GM12878 (cell line): ENCODE measurements around the gene FOXB2. TPM values are rescaled to one million over a fixed set of nuclear protein-coding genes. Genes with fewer than 3 reads are reported as not detected.

Experiments used
- ATAC-seq: fragments of 200-7000 bp; cut with Tn5 transposase; 3 replicates; pipeline ENCODE4 v1.9.1; 2020; ENCODE audit warnings: mild to moderate bottlenecking, moderate library complexity
- BruUV-seq: library from RNA; stranded (reverse); fragments of 400-500 nt; replicated peaks from 2 replicates; lab custom pipeline; 2021; lab: Mats Ljungman, UMichigan
- CTCF ChIA-PET: fragments of 300-600 bp; sonication (Branson Sonifier 250); formaldehyde crosslinking; extraction: SDS; loops from one replicate; lab custom pipeline; 2021; ENCODE audit warnings: inconsistent platforms; lab: Yijun Ruan, JAX
- POLR2A ChIA-PET: fragments of 350-600 bp; formaldehyde crosslinking; extraction: SDS; loops from one replicate; lab custom pipeline; 2021; ENCODE audit warnings: inconsistent platforms; lab: Charles Lee
- RAD21 ChIA-PET: fragments of 300-600 bp; sonication (Branson Sonifier 250); formaldehyde crosslinking; loops from one replicate; lab custom pipeline; 2023; ENCODE audit warnings: antibody characterized with exemption; ENCODE audit not compliant: unreplicated experiment; lab: Charles Lee
- SMC1A ChIA-PET: fragments of 300-600 bp; sonication (Branson Sonifier 250); formaldehyde crosslinking; loops from one replicate; lab custom pipeline; 2023; ENCODE audit not compliant: unreplicated experiment, uncharacterized antibody; lab: Charles Lee
- DNase-seq: peaks from one replicate; pipeline ENCODE4 v3.0.0-alpha.2; 2011; ENCODE audit warnings: low read depth, low spot score
- FAIRE-seq: peaks from 3 replicates; lab custom pipeline; 2011; peaks lifted over from hg19 to GRCh38; lab: Jason Lieb, UNC
- H2AFZ ChIP-seq: 2 replicates; pipeline ENCODE4 v1.6.0; 2011; ENCODE audit warnings: low read depth, low read length, control low read depth; ENCODE audit not compliant: control insufficient read depth
- H3K27ac ChIP-seq: 2 replicates; pipeline ENCODE4 v1.5.1; 2011; ENCODE audit warnings: control low read depth; ENCODE audit not compliant: control insufficient read depth, insufficient read depth
- H3K27me3 ChIP-seq, 2 experiments: replicated peaks in 1 of 2; 2 replicates each; pipeline versions ENCODE4 v1.6.0 to v1.6.1; 2011; ENCODE audit warnings: low read length in 1 of 2; ENCODE audit not compliant: control insufficient read depth in 2 of 2, insufficient read depth in 2 of 2
- H3K36me3 ChIP-seq, 2 experiments: 2 replicates each; pipeline ENCODE4 v1.5.1; 2011; ENCODE audit warnings: low read length in 1 of 2; ENCODE audit not compliant: control insufficient read depth in 2 of 2, insufficient read depth in 2 of 2
- H3K4me1 ChIP-seq: 2 replicates; pipeline ENCODE4 v1.6.1; 2011; ENCODE audit warnings: mild to moderate bottlenecking, low read length, moderate library complexity, mixed read lengths; ENCODE audit not compliant: control insufficient read depth, insufficient read depth
- H3K4me2 ChIP-seq: 2 replicates; pipeline ENCODE4 v1.6.0; 2011; ENCODE audit warnings: control low read depth; ENCODE audit not compliant: control insufficient read depth, insufficient read depth
- H3K4me3 ChIP-seq: fragments of 200-600 bp; sonication (generic); 2 replicates; pipeline ENCODE4 v1.5.1; 2016
- H3K79me2 ChIP-seq: 2 replicates; pipeline ENCODE4 v1.6.0; 2011; ENCODE audit warnings: low read length; ENCODE audit not compliant: control insufficient read depth, insufficient read depth
- H3K9ac ChIP-seq: 2 replicates; pipeline ENCODE4 v1.8.0; 2011; ENCODE audit warnings: low read length, control low read depth, mixed read lengths; ENCODE audit not compliant: control insufficient read depth, insufficient read depth
- H3K9me3 ChIP-seq: replicated peaks from 3 replicates; pipeline ENCODE4 v1.5.1; 2011; ENCODE audit warnings: mild to moderate bottlenecking, low read length; ENCODE audit not compliant: control insufficient read depth, insufficient read depth
- H4K20me1 ChIP-seq: 2 replicates; pipeline ENCODE4 v1.6.0; 2011; ENCODE audit not compliant: control insufficient read depth, insufficient read depth
- CTCF ChIP-seq, 3 experiments: IDR thresholded peaks in 2 of 3; conservative IDR thresholded peaks in 1 of 3; 2 replicates each; pipeline ENCODE4 v1.5.1; 2011; ENCODE audit warnings: low read depth in 3 of 3, low read length in 3 of 3, mild to moderate bottlenecking in 3 of 3, control low read depth in 2 of 3, moderate library complexity in 2 of 3, inconsistent platforms in 1 of 3, mixed read lengths in 1 of 3; ENCODE audit not compliant: control insufficient read depth in 2 of 3, insufficient read depth in 1 of 3; ENCODE audit errors: extremely low read depth in 1 of 3
- NR2F1 ChIP-seq: fragments of 450-650 bp; conservative IDR thresholded peaks from 2 replicates; pipeline ENCODE4 v1.6.1; 2017; ENCODE audit warnings: mild to moderate bottlenecking
- RAD21 ChIP-seq: IDR thresholded peaks from 2 replicates; pipeline ENCODE4 v1.6.1; 2011; ENCODE audit warnings: mild to moderate bottlenecking, low read depth, low read length, moderate library complexity; ENCODE audit not compliant: insufficient read depth
- SMAD5 ChIP-seq: IDR thresholded peaks from 2 replicates; pipeline ENCODE4 v1.6.1; 2016; ENCODE audit warnings: antibody characterized with exemption, low read depth
- SMC3 ChIP-seq: IDR thresholded peaks from 2 replicates; pipeline ENCODE4 v1.6.1; 2011; ENCODE audit warnings: low read length, improper control_type of control experiment, borderline replicate concordance
- WGBS: methylation state at CpG from one replicate; pipeline ENCODE4 v1.1.6; 2016; ENCODE audit warnings: low lambda C conversion rate; ENCODE audit not compliant: insufficient replicate concordance, insufficient coverage; ENCODE audit errors: missing lambda C conversion rate; 5-methylcytosine and 5-hydroxymethylcytosine counted together
- in situ Hi-C: fragments of 300-500 bp; cut with MboI; formaldehyde crosslinking; loops from 9 replicates; pipeline ENCODE4 v1.14.3; 2018; ENCODE audit warnings: mixed read lengths
- intact Hi-C: fragments of 100-400 bp; cut with micrococcal nuclease; formaldehyde crosslinking; loops from one replicate; pipeline ENCODE4 v1.14.2; 2022; ENCODE audit not compliant: unreplicated experiment
- polyA plus RNA-seq, 11 experiments: library from polyadenylated mRNA; depleted of rRNA in 4 of 11; unstranded in 6 of 11; stranded (reverse) in 5 of 11; fragments of >200 nt; fragmentation: Nextera tagmentation in 4 of 11; fragmentation: Illumina TruSeq in 1 of 11; extraction: Ambion mirVana in 4 of 11; extraction: Trizol in 1 of 11; gene quantifications; 1 replicate in 1 of 11; 2 replicates in 10 of 11; pipeline versions ENCODE4 v1.2.1 to v1.2.3, GENCODE V29; 2011 to 2016; ENCODE audit warnings: inconsistent platforms in 2 of 11, missing spikeins in 2 of 11, low read depth in 1 of 11
- total RNA-seq, 4 experiments: library from RNA; depleted of rRNA in 3 of 4; stranded (reverse); fragments of >200 nt in 3 of 4; fragmentation: Illumina TruSeq in 1 of 4; extraction: Trizol in 1 of 4; gene quantifications; 2 replicates each; pipeline versions ENCODE4 v1.2.1 to v1.2.3, GENCODE V29; 2013 to 2021

FOXB2 gene
- total and polyA plus RNA-seq, 10 of the 15 experiments (the other 5 are each of a cell fraction or from before 2014, with no cell fraction given): not detected

- Histone ChIP-seq H3K9me3 (no peaks in the 10 kb centered on the region), H3K27me3 (no peaks in the 10 kb centered on the region; a peak in 1 of 4 replicates), H3K9ac (no peak overlapping the region), H3K4me3 (no peak overlapping the region), H3K36me3 (no peaks in the 10 kb centered on the region), H3K4me2 (no peak overlapping the region), H3K4me1 (no peaks in the 10 kb centered on the region), H2AFZ (no peak overlapping the region), H3K79me2 (no peaks in the 10 kb centered on the region), H3K27ac (no peak overlapping the region), H4K20me1 (no peaks in the 10 kb centered on the region)
- POLR2A ChIA-PET: no interaction called here
- no peak for FAIRE-seq
- intact Hi-C loops: no loop called here
- TF ChIP-seq SMC3 (peak; percentile 43), NR2F1 (no peak), RAD21 (peak; percentile 43), CTCF (IDR thresholded peaks at IDR 0.05 in 2 of 3, conservative IDR thresholded peaks at IDR 0.05 in 1 of 3; ENCODE audit: control insufficient read depth in 2 of 3, extremely low read depth in 1 of 3, insufficient read depth in 1 of 3, low read depth in 3 of 3, low read length in 3 of 3) (peak; percentile 42 to 54 (median 48); a peak in 4 of 6 replicates), SMAD5 (no peak)
- CTCF ChIA-PET: interaction anchor here (0.7 to 6.2 kb wide), 4 partner anchors 8 to 248 kb away, joined by 3 to 56 read pairs (median 3); no protein-coding TSS in a partner anchor
- BruUV-seq: no TSS peak
- peak; percentile 82 for ATAC-seq
- in situ Hi-C loops: no loop called here
- 0% methylated on average over 6 of the region's 6 CpGs for WGBS
- RAD21 ChIA-PET: interaction anchor here (1.6 kb wide), 1 partner anchor 186 kb away, joined by 17 read pairs; no protein-coding TSS in a partner anchor
- SMC1A ChIA-PET: interaction anchor here (0.7 kb wide), 1 partner anchor 169 kb away, joined by 3 read pairs; no protein-coding TSS in a partner anchor
- no peak for DNase-seq
Observed at GRCh38 chr9:76996700-76997099, 22.8 kb upstream of the FOXB2 start.
